B cell (primary cell): ENCODE measurements around the gene RNF114. TPM values are rescaled to one million over a fixed set of nuclear protein-coding genes. Genes with fewer than 3 reads are reported as not detected.

ENCODE experiments used
- ATAC-seq: fragments of 200-7000 bp; cut with Tn5 transposase; one replicate; pipeline ENCODE4 v1.10.0; 2021; ENCODE audit warnings: low read depth, mild to moderate bottlenecking, moderate number of reproducible peaks, moderate library complexity
- CTCF ChIA-PET: fragments of 350-600 bp; sonication (Branson Sonifier 250); formaldehyde crosslinking; loops from one replicate; lab custom pipeline; 2021; ENCODE audit warnings: antibody characterized with exemption, inconsistent platforms; lab: Charles Lee
- POLR2A ChIA-PET: fragments of 350-600 bp; sonication (Branson Sonifier 250); formaldehyde crosslinking; loops from one replicate; lab custom pipeline; 2021; ENCODE audit warnings: antibody characterized with exemption; lab: Charles Lee
- DNase-seq: peaks from one replicate; pipeline ENCODE4 v3.0.0; 2013
- H2AFZ ChIP-seq: 2 replicates; pipeline ENCODE4 v1.6.1; 2012; ENCODE audit warnings: mild to moderate bottlenecking, low read depth, low read length; ENCODE audit not compliant: insufficient read depth, poor library complexity, severe bottlenecking
- H3K27ac ChIP-seq, 2 donors: 1 replicate in 1 of 2; 2 replicates in 1 of 2; pipeline ENCODE4 v1.5.1; 2012 to 2013; ENCODE audit warnings: low read length in 2 of 2, mild to moderate bottlenecking in 2 of 2, moderate library complexity in 1 of 2
- H3K27me3 ChIP-seq, 4 experiments: fragments of 200-600 bp in 1 of 4; sonication (generic) in 1 of 4; replicated peaks in 1 of 4; 1 replicate in 2 of 4; 2 replicates in 2 of 4; pipeline versions ENCODE4 v1.6.1 to v1.7.0; 2013 to 2016; ENCODE audit warnings: low read length in 3 of 4, mild to moderate bottlenecking in 2 of 4, mixed read lengths in 1 of 4, moderate library complexity in 1 of 4; ENCODE audit not compliant: insufficient read depth in 4 of 4, control insufficient read depth in 3 of 4; ENCODE audit errors: control extremely low read depth in 1 of 4
- H3K36me3 ChIP-seq, 2 experiments: replicated peaks in 1 of 2; 1 replicate in 1 of 2; 2 replicates in 1 of 2; pipeline versions ENCODE4 v1.6.1 to v1.7.1; 2013; ENCODE audit warnings: low read length in 1 of 2; ENCODE audit not compliant: insufficient read depth in 2 of 2, control insufficient read depth in 1 of 2; ENCODE audit errors: control extremely low read depth in 1 of 2, extremely low read depth in 1 of 2
- H3K4me1 ChIP-seq, 2 donors: fragments of 200-600 bp in 1 of 2; sonication (generic) in 1 of 2; 1 replicate in 1 of 2; 2 replicates in 1 of 2; pipeline versions ENCODE4 v1.5.1 to v1.6.1; 2013 to 2017; ENCODE audit warnings: low read length in 2 of 2; ENCODE audit not compliant: control insufficient read depth in 2 of 2, insufficient read depth in 2 of 2
- H3K4me2 ChIP-seq: replicated peaks from 2 replicates; pipeline ENCODE3; 2012; ENCODE audit warnings: mild to moderate bottlenecking, low read depth, low read length; ENCODE audit not compliant: poor library complexity, severe bottlenecking
- H3K4me3 ChIP-seq, 5 experiments: fragments of 200-600 bp in 1 of 5; sonication (generic) in 1 of 5; 1 replicate in 3 of 5; 2 replicates in 2 of 5; pipeline versions ENCODE4 v1.5.1 to v1.7.0; 2011 to 2016; ENCODE audit warnings: low read length in 4 of 5, mild to moderate bottlenecking in 4 of 5, low read depth in 2 of 5, control low read depth in 1 of 5, moderate library complexity in 1 of 5; ENCODE audit not compliant: insufficient read depth in 1 of 5; ENCODE audit errors: control extremely low read depth in 1 of 5, extremely low read depth in 1 of 5
- H3K79me2 ChIP-seq: fragments of 200-600 bp; sonication (generic); one replicate; pipeline ENCODE4 v1.6.0; 2016; ENCODE audit warnings: low read length; ENCODE audit not compliant: control insufficient read depth, insufficient read depth
- H3K9ac ChIP-seq: fragments of 200-600 bp; sonication (generic); 2 replicates; pipeline ENCODE4 v1.6.1; 2017; ENCODE audit warnings: mild to moderate bottlenecking, low read length, moderate library complexity
- H3K9me3 ChIP-seq, 3 donors: one replicate each; pipeline versions ENCODE4 v1.6.1 to v1.7.1; 2013; ENCODE audit warnings: low read length in 2 of 3; ENCODE audit not compliant: control insufficient read depth in 2 of 3, insufficient read depth in 1 of 3; ENCODE audit errors: control extremely low read depth in 1 of 3
- H4K20me1 ChIP-seq: 2 replicates; pipeline ENCODE4 v1.6.0; 2012; ENCODE audit warnings: mild to moderate bottlenecking, low read length; ENCODE audit not compliant: insufficient read depth, control insufficient read depth, poor library complexity, severe bottlenecking
- H3K27ac Mint-ChIP-seq: one replicate; pipeline ENCODE4 v1.8.0; 2021; ENCODE audit warnings: mixed read lengths
- H3K27me3 Mint-ChIP-seq: one replicate; pipeline ENCODE4 v1.8.0; 2021; ENCODE audit warnings: mixed read lengths
- H3K4me1 Mint-ChIP-seq: one replicate; pipeline ENCODE4 v1.8.0; 2021; ENCODE audit warnings: mixed read lengths
- H3K4me3 Mint-ChIP-seq: one replicate; pipeline ENCODE4 v1.8.0; 2021; ENCODE audit warnings: mixed read lengths
- H3K9me3 Mint-ChIP-seq: one replicate; pipeline ENCODE4 v1.8.0; 2022; ENCODE audit warnings: mixed read lengths; ENCODE audit not compliant: insufficient read depth
- CTCF ChIP-seq: fragments of 200-600 bp; IDR thresholded peaks from one replicate; pipeline ENCODE4 v1.8.0; 2022; ENCODE audit warnings: antibody characterized with exemption, mild to moderate bottlenecking
- EZH2 ChIP-seq: IDR thresholded peaks from 2 replicates; pipeline ENCODE4 v1.6.1; 2012; ENCODE audit warnings: borderline replicate concordance, low read depth, mild to moderate bottlenecking, moderate library complexity, low read length; ENCODE audit not compliant: insufficient read depth, poor library complexity, severe bottlenecking
- WGBS: methylation state at CpG from one replicate; pipeline ENCODE4 v1.1.5; 2013; ENCODE audit warnings: missing lambda C conversion rate; ENCODE audit not compliant: insufficient coverage; 5-methylcytosine and 5-hydroxymethylcytosine counted together
- intact Hi-C: fragments of 100-400 bp; cut with micrococcal nuclease; formaldehyde crosslinking; loops from one replicate; pipeline ENCODE4 v1.10.0; 2022
- polyA plus RNA-seq: library from polyadenylated mRNA; depleted of rRNA; stranded (reverse); fragments of >200 nt; gene quantifications from 2 replicates; pipeline ENCODE4 v1.2.3, GENCODE V29; 2012
- total RNA-seq, 2 donors: library from RNA; stranded (reverse); fragments of 120-200 nt in 1 of 2; gene quantifications; 1 replicate in 1 of 2; 2 replicates in 1 of 2; pipeline versions ENCODE4 v1.2.3 to v1.2.4, GENCODE V29; 2013 to 2022

The RNF114 gene
- total and polyA plus RNA-seq, 2 donors (not counting 1 experiment from before 2014, with no cell fraction given) = 81.7 to 117 TPM

GRCh38 chr20:49915380-49916145, 20.6 kb upstream of the RNF114 start, which contains the start of gene SPATA2:
SPATA2 (minus strand) TSS chr20:49915529; CDS start chr20:49908490, 7,039 bp downstream.
- peak within 1 kb of the TSS; percentile 92 for H2AFZ ChIP-seq
- DNase-seq (peak; percentile 99), ATAC-seq (peak; percentile 81)
- H3K27me3 ChIP-seq = no peaks in the 10 kb centered on the region
- ChIA-PET CTCF (interaction anchor here (0.6 to 2.3 kb wide), 3 partner anchors 12 to 156 kb away, joined by 3 to 6 read pairs (median 5); partner anchors contain the start of gene RNF114), POLR2A (interaction anchor here (2.1 kb wide), 1 partner anchor 20 kb away, joined by 19 read pairs; the partner anchor contains the start of gene RNF114)
- peak within 1 kb of the TSS; percentile 97 to 99 for H3K27ac ChIP-seq
- peak within 1 kb of the TSS; percentile 79 to 96 (median 93) for H3K4me3 ChIP-seq
- H3K9me3 Mint-ChIP-seq = no peaks in the 10 kb centered on the region
- H3K4me1 ChIP-seq = peaks cover 12 to 26% of the 10 kb centered on the region in 2 donors
- H3K4me1 Mint-ChIP-seq = peaks cover 31% of the 10 kb centered on the region
- H3K36me3 ChIP-seq = no peaks in the 10 kb centered on the region
- peak within 1 kb of the TSS; percentile 99 for H3K4me3 Mint-ChIP-seq
- TF ChIP-seq CTCF (no peak), EZH2 (no peak)
- peaks cover 17% of the 10 kb centered on the region for H4K20me1 ChIP-seq
- peak within 1 kb of the TSS; percentile 100 for H3K27ac Mint-ChIP-seq
- peak within 1 kb of the TSS; percentile 86 for H3K4me2 ChIP-seq
- H3K27me3 Mint-ChIP-seq = no peaks in the 10 kb centered on the region
- H3K9me3 ChIP-seq = no peaks in the 10 kb centered on the region
- peaks cover 55% of the 10 kb centered on the region for H3K79me2 ChIP-seq
- under 1% methylated on average over 66 of the region's 69 CpGs for WGBS
- peak within 1 kb of the TSS; percentile 87 for H3K9ac ChIP-seq
- intact Hi-C loops = loop anchor here (1.0 to 10.0 kb wide), 7 partner anchors 13 to 993 kb away; partner anchors contain the start of genes ARFGEF2, B4GALT5, PARD6B and RNF114
